GM19043 (cell line): ENCODE results near the gene DCC.

Source experiments
- ATAC-seq: cut with Tn5 transposase; IDR thresholded peaks from one replicate; pipeline ENCODE4 v1.9.1; 2021; ENCODE audit warnings: low read depth; ENCODE audit not compliant: unreplicated experiment

DCC gene

GRCh38 chr18:52486052-52486451 is 146.1 kb downstream of the DCC start:
- ATAC-seq: no peak

GRCh38 chr18:52489396-52490306 is 149.7 kb downstream of the DCC start:
- ATAC-seq: no peak

- ATAC-seq: no peak
Observed at GRCh38 chr18:52496426-52496825, 156.4 kb downstream of the DCC start.

- ATAC-seq: no peak
Observed at GRCh38 chr18:52499016-52499415, 159.0 kb downstream of the DCC start.

GRCh38 chr18:52499644-52500043 is 159.6 kb downstream of the DCC start:
- no peak for ATAC-seq

GRCh38 chr18:52504589-52504988 is 164.6 kb downstream of the DCC start:
- no peak for ATAC-seq

- ATAC-seq: no peak
Observed at GRCh38 chr18:52510139-52510538, 170.1 kb downstream of the DCC start.

GRCh38 chr18:52518086-52518485 is 178.1 kb downstream of the DCC start:
- no peak for ATAC-seq

- ATAC-seq: no peak
Observed at GRCh38 chr18:52519021-52519420, 179.0 kb downstream of the DCC start.

- no peak for ATAC-seq
Observed at GRCh38 chr18:52523566-52523965, 183.6 kb downstream of the DCC start.

- ATAC-seq: no peak
Observed at GRCh38 chr18:52531836-52532235, 191.8 kb downstream of the DCC start.

- ATAC-seq: no peak
Observed at GRCh38 chr18:52536039-52536438, 196.0 kb downstream of the DCC start.

GRCh38 chr18:52537261-52537660 is 197.3 kb downstream of the DCC start:
- ATAC-seq: no peak

GRCh38 chr18:52541056-52541455 is 201.1 kb downstream of the DCC start:
- no peak for ATAC-seq

GRCh38 chr18:52544086-52544485 is 204.1 kb downstream of the DCC start:
- ATAC-seq: no peak

- no peak for ATAC-seq
Observed at GRCh38 chr18:52546686-52547346, 206.8 kb downstream of the DCC start.

- no peak for ATAC-seq
Observed at GRCh38 chr18:52553441-52553840, 213.4 kb downstream of the DCC start.

GRCh38 chr18:52554180-52554579 is 214.2 kb downstream of the DCC start:
- no peak for ATAC-seq

GRCh38 chr18:52567360-52567759 is 227.4 kb downstream of the DCC start:
- ATAC-seq: no peak

GRCh38 chr18:52569492-52569891 is 229.5 kb downstream of the DCC start:
- ATAC-seq: no peak

- no peak for ATAC-seq
Observed at GRCh38 chr18:52570975-52571374, 231.0 kb downstream of the DCC start.
